ENCODE measurements around the gene RBM18.

Gene RBM18

DNA sequence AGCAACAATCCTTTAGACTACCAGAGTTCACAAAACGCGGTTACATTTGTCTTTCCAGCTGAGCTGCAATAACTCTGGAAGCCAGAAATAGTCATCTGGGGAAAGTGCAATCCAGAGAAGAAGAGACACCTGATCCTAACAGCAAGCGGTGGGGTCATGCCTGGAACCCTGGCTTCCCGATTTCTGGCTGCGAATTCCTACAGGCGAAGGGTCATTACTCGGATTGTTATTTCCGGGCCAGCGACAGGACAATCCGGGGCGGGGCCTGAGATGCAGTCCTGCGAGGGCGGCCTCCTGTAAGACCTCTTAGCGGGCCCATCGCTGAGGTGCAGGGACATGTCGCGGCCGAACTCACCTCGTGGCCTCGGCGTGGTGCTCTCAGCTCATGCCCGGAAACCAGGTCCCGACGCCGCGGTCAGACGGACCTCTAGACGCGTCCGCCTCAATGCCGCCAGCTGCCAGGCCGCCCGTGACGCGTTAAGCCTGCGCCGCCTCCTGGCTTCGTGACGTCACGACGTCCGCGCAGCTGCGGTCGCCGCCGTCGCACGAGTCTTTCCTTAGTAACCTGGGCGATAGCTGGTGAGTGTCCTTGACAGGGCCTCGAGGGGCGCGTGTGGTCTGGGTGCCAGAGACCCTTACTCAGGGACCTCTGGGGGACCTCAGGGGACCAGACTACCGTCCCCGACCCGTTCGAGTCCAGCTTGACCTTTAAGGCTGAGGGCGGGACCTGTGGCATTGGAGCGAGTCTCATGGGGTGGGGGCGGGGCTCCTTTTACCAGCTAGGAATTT lies at the start of gene RBM18, which contains the start of gene MRRF:
TSS of gene RBM18 (minus strand) at position 481 of the 789 bp plus-strand sequence. CDS start 3,348 bp downstream, outside the sequence.
TSS of gene MRRF (plus strand) at position 523 of the 789 bp plus-strand sequence. CDS start 6,010 bp downstream, outside the sequence.
- DNase-seq = peak; percentile 97

- DNase-seq = no peak
These were observed 49.5 kb upstream of the RBM18 start for GRCh38 chr9:122314165-122314564.

GRCh38 chr9:122309861-122310260 lies 45.2 kb upstream of the RBM18 start:
- no peak for DNase-seq

DNA sequence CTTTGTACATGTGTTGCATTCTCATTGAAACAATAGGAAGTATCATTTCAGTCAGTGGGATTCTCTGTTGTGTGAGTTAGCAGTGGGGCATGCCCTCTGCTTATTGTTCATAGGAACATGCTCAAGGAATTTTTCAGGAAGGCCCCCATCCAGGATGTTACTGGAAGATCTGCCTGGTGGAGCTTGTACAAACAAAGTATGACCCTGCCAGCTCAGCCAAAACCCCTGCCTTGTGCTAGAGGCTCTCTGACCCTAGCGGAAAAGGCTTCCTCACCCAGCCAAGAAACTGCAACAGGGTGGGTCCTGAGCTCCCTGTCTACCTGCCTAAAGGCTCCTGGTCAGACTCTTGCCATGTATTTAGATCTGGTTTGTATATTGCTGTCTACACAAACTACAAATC lies 43.3 kb upstream of the RBM18 start:
- DNase-seq = no peak

DNA sequence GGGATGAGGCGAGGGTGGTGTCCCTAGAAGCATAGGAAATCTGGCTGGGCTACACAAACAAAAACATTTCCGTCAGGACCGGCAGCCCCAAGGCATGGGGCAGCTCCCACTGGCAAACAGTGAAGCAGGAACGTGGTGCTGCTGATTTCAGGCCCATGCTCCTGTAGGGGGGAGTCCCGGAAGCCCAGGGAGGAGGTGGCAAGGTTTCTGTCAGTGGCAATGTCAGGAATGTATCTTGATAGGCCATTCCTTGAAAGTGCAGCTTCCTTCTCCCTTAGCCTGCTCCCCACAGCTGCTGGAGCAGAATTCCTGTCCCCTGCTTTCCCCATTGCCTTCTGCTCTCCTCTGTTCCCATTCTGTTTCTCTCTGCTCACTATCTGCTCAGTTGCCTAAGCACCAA lies 42.4 kb upstream of the RBM18 start:
- no peak for DNase-seq

- no peak for DNase-seq
These were observed 37.8 kb upstream of the RBM18 start for GRCh38 chr9:122302237-122303093.

DNA sequence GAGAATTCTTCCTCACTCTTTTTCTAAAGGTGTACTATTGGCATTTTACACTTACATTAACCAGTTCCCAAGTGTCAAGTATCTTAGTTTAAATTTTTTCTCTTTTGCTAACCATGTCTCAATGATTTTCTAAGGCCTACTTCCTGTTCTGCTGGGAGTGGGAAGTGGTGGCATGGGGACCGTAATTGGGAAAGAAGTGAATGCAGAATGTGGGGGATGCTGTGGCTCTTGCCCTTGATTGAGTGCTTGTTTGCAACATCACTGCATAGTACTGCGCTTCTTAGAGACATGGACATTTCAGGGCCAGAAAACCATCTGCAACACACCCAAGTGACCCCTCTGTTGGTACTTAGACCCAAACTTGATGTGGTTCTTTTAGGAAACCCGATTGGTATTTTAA lies 32.9 kb upstream of the RBM18 start:
- no peak for DNase-seq

DNA sequence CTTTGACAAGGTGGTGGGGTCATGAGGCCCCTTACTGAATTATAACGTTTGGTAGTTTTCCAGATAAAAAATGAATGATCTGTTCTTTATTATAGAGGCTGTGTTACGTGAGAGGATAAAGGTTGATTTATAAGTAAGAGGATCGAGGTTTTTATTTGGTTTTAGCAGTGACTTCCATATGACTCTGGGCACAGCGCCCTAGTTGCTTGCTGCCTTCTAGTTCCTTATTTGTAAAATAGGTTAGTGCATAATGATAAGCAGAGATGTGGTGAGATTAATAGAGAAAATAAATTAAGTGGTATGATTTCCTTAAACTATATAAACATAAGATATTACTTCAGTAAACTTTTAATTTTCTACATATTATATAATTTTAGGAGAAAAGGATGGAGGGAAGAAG lies 29.9 kb upstream of the RBM18 start:
- no peak for DNase-seq

DNA sequence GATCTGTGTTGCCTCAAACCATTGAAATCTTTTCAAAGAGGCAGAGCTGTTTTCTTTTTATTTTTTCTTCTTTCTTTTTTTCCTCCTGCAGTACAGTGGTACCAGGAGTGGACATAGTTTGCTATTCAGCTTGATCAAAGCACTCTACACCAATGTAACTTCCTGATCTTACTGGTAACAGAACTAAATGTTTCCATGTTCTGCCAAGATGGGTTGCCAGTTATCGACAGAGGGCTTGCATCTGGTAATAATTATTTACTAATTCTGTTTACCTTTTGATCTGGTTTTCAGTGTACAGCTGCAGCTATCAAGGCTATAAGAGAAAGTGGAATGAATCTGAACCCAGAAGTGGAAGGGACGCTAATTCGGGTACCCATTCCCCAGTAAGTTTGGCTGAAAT lies 26.8 kb upstream of the RBM18 start:
- no peak for DNase-seq

DNA sequence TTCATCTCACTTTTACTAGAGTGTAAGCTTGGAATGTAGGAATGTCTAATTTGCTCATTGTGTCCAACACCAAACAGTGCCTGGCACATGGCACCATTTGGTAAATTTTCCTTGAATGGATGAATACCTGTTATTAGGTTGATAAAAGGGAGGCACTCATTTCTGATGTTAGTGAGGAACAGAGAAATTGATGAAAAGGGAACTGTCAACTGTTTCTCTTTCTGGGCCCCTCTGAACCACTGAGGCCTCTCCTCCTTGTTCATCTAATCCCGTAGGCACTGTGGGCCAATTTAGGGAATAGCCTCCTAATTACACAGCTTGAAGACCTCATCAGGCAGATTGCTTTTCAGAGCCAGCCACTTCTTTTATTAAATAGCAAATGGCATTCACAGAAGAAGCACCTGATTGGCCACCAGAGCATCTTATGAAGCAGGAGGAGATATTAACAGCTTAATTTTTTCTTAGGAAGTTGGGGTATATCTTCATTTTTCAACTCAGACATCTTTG lies 22.6 kb upstream of the RBM18 start:
- DNase-seq = no peak

DNA sequence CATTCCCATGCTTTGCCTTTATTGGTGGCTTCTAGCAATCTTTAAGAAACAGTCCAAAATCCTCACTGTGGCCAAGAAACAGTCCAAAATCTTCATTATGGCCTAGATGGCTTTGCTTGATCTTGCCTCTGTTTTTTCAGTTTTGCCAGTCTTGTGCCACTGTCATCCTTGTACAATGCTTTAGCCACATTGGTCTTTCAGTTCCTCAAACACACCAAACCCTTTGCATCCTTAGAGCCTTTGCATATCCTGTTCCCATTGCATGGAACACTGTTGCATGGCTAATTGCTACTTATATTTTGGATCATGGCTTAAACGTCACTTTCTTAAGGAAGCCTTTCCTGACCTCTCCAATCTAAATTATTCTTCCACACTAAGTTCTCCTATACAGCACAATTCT lies 22.1 kb upstream of the RBM18 start:
- no peak for DNase-seq

DNA sequence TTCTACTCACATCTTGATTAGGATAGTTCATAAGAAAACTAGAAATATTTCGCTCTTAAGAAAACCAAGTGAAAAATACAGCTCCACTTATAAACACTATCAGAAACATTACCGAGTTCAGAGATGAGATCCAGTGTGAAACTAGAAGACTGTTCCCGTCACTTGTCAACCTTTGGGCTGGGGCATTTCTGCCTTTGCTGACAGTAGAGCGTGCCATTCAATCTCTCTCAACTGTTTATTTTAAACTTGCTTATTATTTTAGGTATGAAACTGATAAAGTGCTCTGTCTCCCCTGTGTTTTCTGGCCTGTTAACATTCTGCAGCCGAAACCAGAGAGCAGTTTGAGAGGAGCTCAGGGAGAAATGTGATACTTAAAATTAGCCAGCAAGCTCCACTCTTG lies 16.7 kb upstream of the RBM18 start:
- DNase-seq = no peak

- DNase-seq = no peak
These were observed 12.8 kb upstream of the RBM18 start for GRCh38 chr9:122277285-122277897.

GRCh38 chr9:122276096-122276495 lies 11.5 kb upstream of the RBM18 start:
- DNase-seq = no peak

- DNase-seq = no peak
These were observed 9.4 kb upstream of the RBM18 start for GRCh38 chr9:122274055-122274454.

DNA sequence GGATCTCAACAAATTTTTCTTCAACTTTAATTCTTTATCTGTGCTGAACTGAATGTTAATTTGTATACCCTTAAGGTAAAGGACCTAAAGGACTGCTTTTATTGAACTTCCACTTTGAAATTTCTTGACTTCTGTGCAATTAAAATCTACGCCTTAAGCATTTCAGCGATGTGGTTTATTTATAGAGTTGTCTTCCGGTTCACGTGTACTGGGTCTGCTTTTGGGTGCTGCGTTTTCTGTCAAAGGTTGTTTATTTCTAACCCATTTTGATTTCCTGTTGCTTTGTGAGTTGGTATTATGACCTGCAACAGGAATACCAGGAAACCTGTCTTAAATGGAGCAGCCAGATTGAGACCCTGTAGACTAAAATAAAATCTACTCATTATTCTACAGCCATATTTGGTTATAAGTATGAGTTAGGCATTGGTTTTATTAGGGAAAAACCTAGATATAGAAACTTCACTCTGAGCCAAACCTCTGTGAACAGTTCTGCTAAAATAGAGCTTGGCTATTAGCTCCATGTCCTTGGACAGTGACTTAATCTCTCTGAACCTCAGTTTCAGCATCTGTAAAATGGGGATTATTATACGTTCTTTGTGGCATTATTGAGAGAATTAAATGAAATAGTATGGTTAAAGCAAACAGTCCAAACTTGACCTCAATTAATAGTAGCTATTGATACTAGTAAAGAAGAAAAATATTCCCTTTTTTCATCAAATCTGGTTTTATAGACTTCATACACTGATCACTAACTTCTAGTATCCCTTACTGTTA lies 3.6 kb upstream of the RBM18 start:
- DNase-seq = no peak

DNA sequence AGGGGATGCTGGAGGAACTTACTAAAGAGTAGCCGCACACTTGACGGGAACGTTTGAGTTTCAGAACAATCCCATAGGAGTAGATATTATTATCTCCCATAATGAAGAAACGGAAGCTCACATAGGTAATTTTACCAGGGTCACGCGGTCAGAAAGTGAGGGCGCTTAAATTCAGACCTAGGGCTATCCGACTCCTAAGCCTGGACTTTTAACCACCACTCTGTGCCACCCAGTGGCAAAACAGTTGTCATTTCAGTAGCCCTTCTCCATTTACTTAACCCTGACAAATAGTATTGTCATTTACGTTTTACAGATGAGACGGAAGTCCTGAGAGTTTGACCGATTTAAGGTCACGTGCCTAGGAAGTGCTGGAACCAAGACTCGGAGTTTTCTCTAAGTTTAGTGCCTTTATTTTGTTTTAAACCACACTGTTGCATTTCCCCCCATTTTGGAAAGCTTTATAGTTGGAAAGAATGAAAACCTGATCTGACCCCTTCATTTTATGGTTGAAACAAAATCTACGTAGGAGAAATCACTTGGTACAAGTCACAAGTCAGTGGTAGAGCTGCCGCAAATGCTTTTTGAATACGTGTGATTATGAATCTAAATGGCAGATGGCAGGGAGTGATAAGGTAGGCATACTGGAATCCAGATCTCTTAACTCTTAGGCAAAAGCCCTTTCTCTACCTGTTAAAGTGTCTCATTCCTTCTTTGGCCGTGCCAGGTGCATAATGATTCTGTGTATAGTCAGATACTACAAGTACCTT lies 692 bp upstream of the RBM18 start:
- DNase-seq = no peak

DNA sequence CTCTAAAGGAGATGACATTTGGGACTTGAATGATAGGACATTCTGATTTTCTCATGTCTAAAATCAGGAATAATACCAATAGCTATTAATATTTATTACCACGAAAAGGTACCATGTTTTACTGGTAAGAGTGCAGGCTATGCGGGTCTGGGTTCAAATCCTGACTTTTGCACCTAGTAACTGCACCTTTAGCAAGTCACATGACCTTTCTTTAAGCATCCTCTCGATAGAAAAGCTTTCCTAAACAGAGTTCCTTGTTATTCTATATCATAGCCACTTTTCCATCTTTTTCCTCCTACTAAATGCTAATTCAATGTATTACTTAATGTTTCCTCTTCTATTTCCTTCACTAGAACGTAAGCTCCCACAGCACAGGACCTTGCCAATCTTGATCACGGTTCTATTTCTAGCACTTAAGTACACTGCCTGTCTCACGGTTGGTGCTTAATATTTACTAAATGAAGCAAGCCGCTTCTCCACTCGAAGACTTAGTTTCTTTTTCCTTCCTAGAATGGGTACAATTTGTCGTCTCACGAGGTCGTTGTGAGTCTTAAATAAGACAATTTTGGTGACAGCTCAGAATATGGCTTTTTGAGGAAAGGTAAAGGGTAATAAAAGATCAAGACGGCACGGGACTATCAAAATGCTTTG lies 816 bp downstream of the RBM18 start:
- no peak for DNase-seq

GRCh38 chr9:122262073-122262472 lies 2.6 kb downstream of the RBM18 start:
- no peak for DNase-seq

DNA sequence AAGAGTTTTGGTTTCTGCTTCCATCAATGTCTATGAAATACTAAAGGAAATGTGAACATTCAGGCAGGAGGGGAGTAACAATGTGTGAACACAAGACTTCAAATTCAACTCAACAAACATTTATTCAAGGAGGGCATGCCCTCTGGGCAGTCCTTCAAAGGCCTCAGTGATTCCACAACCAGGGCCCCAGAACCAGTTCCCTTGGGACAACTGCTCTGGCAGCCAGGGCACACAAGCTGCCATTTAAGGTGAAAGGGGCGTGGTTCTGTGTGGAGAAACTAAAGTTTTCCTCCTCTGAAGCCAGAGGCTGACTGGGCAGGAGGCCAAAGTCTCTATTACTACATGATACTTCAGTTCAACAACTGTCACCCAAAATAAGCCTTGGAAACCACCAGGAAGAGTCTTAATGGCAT lies 3.2 kb downstream of the RBM18 start:
- no peak for DNase-seq

- DNase-seq = no peak
These were observed 5.7 kb downstream of the RBM18 start for GRCh38 chr9:122258886-122259415.
